Sciatic nerve (tissue), 2 donors: ENCODE results near the gene LPP. TPM values are rescaled to one million over a fixed set of nuclear protein-coding genes. Genes with fewer than 3 reads are reported as not detected.
A peak's percentile ranks its signal among the peaks of the same experiment; 100 is the strongest.

Experiments
- ATAC-seq: fragments of 200-7000 bp; cut with Tn5 transposase; one replicate; pipeline ENCODE4 v1.9.1; 2020; ENCODE audit warnings: mild to moderate bottlenecking, moderate library complexity
- DNase-seq: peaks from one replicate; pipeline ENCODE4 v3.0.0-alpha.2; 2020; ENCODE audit warnings: low spot score
- intact Hi-C: fragments of 100-400 bp; cut with DNase I; formaldehyde crosslinking; loops from one replicate; pipeline ENCODE4 v1.14.2; 2022
- microRNA-seq: library from miRNA; unstranded; fragments of <30 nt; microRNA quantifications from one replicate; pipeline ENCODE4 v1.2.0, GENCODE V29; 2020
- total RNA-seq: library from RNA; stranded (reverse); fragmentation: NEBNext Ultra II Directional; extraction: Animal tissue kit (Norgen Biotek cat#: 25700); gene quantifications from one replicate; pipeline ENCODE4 v1.2.1, GENCODE V29; 2021
- donor health status: DM: no; HTN: no; CAD: no.
- donor health status: DM: no; HTN: no; CAD: no.

The LPP gene
- total RNA-seq, 1 donor from 2014 or later = 231 TPM

DNA sequence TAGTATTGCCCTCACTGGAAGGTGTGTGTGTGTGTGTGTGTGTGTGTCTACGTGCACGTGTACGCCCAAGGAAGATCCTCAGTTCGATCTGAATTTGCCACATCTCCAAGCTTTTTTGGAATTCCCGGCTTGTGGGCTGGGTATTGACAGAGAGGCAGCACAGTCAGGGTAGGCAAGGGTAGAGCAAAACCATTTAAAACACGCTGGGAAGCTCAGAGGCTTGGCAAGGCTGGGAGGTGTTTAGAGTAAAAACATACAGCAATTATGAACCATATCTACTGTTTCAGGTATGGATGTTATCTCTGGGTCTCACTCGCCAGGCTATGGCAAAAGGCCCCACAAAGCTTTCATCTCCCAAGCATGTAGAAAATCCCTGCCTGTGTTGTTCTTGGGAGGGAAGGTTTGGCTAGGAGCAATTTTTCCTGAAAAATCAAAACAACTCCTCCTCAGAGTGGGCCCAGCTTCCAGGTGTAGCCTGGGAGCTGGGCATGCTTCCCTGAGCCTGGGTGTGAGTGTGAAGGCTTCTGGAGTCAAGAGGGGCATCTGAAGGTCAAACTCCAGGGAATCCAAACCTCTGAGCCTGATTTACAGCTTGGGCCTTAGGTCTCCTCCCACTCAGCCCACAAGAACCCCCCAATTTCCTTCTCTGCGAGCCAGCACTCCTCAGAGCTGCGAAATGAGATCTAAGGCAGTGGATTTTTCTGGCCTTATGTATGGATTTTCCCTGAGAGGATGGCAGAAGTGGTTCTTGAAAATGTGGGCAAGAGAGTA lies 773.0 kb downstream of the LPP start:
- ATAC-seq = peak; percentile 62
- intact Hi-C loops = no loop called here
- DNase-seq = no peak

DNA sequence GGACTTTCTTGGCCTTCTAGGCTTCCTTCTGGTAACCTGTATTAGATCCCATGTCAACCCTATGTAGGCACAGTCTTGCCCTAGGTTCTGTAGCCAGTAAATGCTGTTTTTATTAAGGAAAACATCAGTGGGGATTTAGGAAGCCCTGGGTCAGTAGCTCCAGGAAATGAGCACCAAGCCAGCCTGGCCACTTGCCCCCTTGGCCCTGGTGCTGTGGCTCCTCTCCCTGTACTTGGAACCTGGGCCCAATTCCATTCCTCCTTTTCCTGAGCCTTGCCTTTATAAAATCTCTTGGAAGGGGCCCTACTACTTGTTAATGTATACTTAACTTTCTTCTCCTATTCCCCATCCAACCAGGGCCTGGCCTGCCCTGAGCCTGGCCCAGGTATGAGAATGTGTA lies 774.0 kb downstream of the LPP start:
- ATAC-seq (peak; percentile 16), DNase-seq (no peak)
- intact Hi-C loops = no loop called here

DNA sequence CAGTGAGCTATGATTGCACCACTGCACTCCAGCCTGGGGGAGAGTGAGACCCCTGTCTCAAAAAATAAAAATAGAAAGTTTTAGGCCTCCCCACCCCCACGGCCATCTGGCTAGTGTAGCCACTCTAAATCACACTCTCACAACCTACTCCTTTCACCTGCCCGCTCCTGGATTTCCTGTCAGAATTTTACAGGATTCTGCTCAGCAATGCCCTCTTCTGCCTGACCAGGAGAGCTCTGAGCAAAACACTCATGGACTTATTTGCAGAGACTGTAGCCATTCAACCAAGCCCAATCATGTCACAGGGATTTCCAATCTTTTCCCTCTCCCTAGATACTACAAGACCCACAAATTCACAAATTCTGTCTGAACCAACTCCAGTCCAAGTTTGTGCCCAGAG lies 775.2 kb downstream of the LPP start:
- intact Hi-C loops = no loop called here
- ATAC-seq (no peak), DNase-seq (no peak)

DNA sequence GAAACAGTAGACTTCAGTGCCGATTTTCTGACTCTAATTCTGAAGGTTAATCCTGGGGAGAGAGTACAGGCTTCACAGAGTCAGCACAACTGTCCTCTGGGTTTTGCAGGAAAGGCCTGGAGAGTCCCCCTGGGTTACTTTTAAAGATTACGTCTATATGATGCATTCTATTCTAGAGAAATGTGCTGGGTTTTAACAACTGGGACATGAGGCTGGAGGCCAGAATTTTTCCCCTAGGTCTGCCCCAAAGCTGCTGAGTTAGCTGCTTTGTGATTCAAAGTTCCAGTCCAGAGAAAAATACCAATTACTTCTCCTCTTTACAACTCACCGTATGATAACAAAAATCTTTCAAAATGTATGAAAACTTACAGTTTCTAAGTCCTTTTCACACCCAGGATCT lies 777.1 kb downstream of the LPP start:
- DNase-seq = no peak
- ATAC-seq = no peak
- intact Hi-C loops = no loop called here

DNA sequence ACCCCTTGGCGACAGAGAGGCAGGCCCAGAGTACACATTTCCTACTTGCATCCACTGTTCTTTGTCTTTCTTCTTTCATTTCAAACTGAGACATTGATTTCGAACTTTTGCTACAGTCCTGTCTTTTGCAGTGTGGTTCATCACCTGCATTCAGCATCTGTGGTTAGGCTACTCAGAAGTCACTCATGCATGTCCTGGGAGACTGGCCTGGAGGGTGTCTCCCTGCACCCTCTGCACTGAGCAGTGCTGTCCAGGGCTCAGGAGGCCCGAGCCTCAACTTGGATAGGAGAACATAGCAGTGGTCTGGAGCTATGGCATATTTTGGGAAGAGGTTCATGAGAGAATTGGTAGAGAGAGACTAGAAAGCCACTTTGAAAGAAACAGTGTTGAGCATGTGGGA lies 777.6 kb downstream of the LPP start:
- ATAC-seq (no peak), DNase-seq (no peak)
- intact Hi-C loops = no loop called here

DNA sequence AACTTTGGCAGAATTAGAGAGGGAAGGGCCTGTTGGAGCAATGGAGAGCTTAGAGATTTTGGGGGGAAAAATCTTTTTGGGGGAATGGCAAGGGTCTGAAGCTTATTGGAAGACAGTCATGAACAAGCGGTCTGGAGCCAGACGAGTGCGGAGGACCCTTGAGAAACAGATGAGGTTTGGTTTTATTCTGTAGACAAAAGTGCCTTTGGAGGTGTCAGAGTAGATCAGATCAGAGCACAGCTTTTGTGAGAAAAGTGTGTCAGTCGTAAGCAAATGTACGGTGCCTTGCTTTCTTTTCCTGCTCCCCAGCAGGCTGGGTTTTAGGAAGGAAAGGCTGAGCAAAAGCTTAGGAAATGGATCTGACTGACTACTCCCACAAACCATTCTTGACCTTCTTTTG lies 781.0 kb downstream of the LPP start:
- no peak for DNase-seq
- intact Hi-C loops = no loop called here
- ATAC-seq = no peak

DNA sequence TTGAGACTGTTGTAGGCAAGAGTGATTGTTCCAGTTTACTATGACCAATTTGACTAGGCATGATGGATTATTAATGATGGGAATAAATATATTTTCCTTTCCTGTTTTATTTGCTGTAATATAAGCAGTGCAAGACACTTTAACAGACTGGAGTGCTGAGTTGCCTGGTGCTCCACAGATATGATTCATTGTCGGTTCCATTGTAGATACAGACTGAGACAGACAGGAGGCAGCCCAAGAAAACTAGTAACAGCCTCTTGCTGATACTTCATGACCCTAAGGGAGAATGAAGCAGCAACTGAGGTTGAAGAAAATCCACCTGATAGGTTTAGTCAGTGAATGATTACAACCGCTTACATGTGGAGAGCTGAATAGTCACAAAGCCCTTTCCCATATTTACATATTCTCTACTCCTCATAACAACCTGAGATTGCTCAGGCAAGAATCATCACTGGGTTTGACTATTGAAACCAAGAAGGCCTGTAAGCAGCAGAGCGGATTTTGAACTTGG lies 782.7 kb downstream of the LPP start:
- intact Hi-C loops = no loop called here
- no peak for ATAC-seq
- no peak for DNase-seq

DNA sequence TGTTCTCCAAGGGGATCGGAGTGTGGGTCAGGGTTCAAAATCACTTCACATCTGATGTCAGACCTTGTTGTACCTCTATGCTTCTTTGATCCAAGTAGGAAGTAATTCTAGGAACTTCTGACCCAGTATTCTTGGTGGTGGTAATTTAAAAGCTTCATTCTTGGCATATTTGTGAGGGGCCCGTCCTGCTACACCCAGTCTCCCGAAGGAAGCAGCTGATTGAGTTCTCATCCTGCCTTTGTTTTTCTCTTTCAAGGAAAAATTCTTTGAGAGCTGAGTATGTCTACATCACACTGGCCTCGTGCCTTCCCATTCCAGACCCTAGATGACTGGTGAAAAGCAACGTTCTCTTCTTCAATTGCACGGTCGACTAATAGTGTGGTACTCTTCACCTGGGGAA lies 783.4 kb downstream of the LPP start:
- ATAC-seq (no peak), DNase-seq (no peak)

DNA sequence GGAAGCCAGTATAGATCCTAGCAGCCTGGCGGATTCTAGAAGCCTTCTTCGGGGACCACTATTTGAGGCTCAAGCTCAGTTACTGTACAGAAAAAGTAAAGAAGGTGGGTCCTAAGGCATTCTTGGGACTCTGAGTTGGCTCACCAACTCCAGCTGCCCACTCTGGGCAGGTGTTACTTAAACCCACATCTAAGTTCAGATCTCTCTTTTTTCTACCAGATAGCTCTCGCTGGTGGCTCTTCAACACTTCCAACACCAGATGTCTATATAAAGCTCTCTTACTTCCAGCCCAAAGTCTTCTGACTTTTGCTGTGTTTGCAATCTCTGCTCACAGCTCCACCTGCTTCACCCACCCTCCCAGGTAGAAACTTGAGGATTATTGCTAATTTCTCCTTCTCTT lies 785.0 kb downstream of the LPP start:
- ATAC-seq (no peak), DNase-seq (no peak)
- intact Hi-C loops = no loop called here

More for the DNA sequence above, 783.4 kb downstream of the LPP start:
- intact Hi-C loops = no loop called here

DNA sequence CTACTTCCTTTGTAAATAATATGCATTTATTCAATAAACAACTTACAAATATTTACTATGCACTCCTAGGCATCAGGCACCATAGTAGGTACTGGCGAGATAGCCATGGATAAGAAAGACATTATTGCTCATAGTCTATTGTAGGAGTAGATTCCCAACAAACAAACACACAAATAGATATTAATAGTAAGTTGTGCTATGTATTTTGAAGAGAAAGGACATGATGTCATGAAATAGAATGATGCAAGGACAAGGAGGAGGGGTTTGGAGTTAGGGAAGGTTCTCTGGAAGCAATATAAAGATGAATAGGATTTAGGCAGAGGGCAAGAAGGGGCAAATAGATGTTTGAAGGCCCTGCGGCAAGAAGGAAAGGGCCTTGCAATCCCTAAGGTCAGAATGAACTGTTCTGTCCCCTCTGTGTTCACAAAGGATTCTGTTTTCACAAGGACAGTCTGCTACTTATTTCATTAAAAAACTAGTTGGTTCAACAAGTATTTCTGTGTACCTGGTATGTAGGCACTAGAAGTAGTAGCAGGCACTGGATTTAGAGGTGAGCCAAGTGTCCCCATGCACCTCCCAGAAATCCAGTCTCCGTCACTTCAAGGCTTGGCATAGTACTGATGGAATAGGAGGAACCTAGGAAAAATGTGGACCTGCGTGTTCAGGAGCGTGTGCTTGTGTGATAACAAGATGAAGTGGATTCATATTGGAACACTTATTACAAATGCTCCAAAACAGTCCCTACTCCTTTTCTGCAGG lies 786.0 kb downstream of the LPP start:
- ATAC-seq (peak; percentile 5), DNase-seq (no peak)
- intact Hi-C loops = no loop called here

Small RNAs within 50 kb of the gene (microRNA-seq; reads per million reads assigned to microRNA genes)
- 2,865 reads per million, percentile 89 among the genes with 10 or more reads in this experiment for gene MIR28
